Measurements from ENCODE around the gene ZFP36.

- TF ChIP-seq POLR2A (IDR thresholded peaks at IDR 0.05; ENCODE audit: low read length) = no peak
- TF ChIP-seq POLR2AphosphoS2 (conservative IDR thresholded peaks at IDR 0.05; ENCODE audit: low read length) = no peak
- TF ChIP-seq ZNF302 (CRISPR knock-in tag; IDR thresholded peaks at IDR 0.05) = no peak
- TF ChIP-seq CTCF (IDR thresholded peaks at IDR 0.05) = no peak
- TF ChIP-seq RFX5 (IDR thresholded peaks at IDR 0.05) = no peak
- no peak for TF ChIP-seq CHD2 (IDR thresholded peaks at IDR 0.05; ENCODE audit: low read length, partially characterized antibody)
- no peak for TF ChIP-seq MAFK (IDR thresholded peaks at IDR 0.05; ENCODE audit: partially characterized antibody)
- no peak for TF ChIP-seq EP300 (IDR thresholded peaks at IDR 0.05)
Observed at GRCh38 chr19:39448271-39448670, 41.6 kb downstream of the ZFP36 start.
